NAMALWA (cell line): Measurements from ENCODE around the gene SEMA5B.

ENCODE experiments used
- DNase-seq: peaks from one replicate; pipeline ENCODE4 v3.0.0-alpha.2; 2015; ENCODE audit warnings: low spot score

SEMA5B gene

GRCh38 chr3:123025642-123026521 is 1.7 kb downstream of the SEMA5B start:
- no peak for DNase-seq

- no peak for DNase-seq
Observed at GRCh38 chr3:123024056-123024455, 3.5 kb downstream of the SEMA5B start.

GRCh38 chr3:123021996-123022510 is 5.5 kb downstream of the SEMA5B start:
- no peak for DNase-seq

DNA sequence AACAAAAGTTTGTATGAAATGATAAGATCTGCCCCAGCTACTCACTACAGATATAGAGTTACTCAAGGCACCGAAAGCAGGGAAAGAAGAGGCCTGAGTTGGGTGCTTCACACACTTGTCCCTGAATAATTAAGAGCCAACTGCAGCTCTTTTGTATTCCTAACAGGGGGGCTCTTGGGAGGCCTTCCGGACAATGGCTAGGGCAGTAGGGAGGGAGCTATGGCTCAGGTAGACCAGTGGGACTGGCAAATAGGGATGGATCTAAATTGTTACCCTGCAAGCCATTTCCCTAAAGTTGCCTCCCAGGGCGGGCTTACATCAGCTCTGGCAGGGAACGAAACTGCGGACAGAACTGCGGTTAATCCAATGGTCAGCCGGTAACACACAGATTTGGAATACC is 6.2 kb downstream of the SEMA5B start:
- no peak for DNase-seq

DNA sequence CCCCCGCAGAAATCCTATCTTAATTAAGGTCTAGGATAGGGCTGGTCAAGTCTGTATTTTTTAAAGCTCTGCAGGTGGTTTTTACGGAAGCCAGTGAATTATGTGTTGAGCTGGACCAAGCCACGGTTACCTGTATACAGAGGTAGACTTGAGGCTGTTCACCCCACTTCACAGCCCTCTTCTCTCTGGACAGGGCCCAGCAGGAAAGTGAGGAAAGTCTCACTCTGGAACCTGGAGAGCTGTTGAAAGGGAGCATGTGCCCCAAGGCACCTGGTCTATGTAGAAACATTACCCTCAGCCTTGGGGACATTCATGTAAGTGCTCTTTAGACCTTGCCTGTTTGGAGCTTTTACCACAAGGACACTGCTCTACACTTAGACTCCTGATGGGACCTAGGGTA is 6.9 kb downstream of the SEMA5B start:
- DNase-seq: no peak

DNA sequence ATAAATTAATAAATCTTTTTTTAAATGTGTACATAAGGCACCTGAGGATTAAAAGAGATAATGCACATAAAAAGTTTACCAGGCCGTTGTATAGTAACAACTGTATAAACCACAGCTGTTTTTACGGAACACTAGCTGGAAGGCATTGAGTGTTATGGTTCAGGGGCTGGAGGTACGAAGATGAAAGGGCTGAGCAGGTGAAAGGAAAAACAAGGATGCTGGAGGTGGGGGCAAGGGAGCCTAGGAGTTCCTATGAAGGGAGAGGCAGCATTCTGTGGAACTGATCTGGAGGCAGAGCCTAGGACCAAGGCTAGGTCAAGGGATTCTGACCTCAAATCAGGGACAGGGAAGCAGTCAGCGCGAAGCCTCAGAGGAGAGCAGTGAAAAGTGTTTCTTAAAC is 8.0 kb downstream of the SEMA5B start:
- DNase-seq: no peak

- no peak for DNase-seq
Observed at GRCh38 chr3:123019161-123019560, 8.4 kb downstream of the SEMA5B start.

DNA sequence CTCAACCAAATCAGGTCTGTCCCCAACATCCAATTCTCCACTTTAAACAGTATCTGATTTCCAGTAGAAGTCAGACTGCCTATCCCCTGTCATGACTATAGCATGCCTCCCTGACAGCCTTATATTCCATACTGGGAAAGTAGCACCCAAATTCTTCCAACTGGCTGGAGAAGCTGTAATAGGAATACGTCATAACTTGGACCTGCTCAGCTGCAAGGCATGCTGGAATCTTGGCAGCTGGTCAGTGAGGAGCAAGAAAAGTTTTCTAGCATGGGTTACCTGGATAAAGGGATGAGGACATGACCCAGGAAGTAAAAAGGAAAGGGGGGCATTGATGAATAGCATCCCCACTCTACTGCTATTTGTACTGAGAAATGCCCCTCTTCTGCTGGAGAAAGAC is 8.9 kb downstream of the SEMA5B start:
- no peak for DNase-seq

DNA sequence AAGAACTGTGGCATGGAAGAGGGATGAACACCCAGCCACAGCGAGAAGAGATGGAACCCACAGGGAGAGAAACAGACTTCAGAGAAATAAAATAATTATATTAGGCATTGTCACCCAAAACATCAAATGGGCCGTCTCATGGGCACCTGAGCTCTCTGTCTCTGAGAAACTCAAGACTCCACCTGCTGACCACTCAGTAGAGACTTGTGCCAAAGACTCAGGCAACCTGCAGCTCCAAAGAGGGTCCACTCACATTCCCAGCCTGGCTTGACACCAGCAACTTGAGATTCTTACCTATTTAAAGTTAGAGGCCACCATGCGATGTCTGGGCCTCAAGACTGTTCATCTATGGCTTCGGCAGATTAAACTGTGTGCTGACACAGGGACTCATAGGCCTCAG is 12.0 kb downstream of the SEMA5B start:
- no peak for DNase-seq

GRCh38 chr3:123013876-123014275 is 13.7 kb downstream of the SEMA5B start:
- no peak for DNase-seq

DNA sequence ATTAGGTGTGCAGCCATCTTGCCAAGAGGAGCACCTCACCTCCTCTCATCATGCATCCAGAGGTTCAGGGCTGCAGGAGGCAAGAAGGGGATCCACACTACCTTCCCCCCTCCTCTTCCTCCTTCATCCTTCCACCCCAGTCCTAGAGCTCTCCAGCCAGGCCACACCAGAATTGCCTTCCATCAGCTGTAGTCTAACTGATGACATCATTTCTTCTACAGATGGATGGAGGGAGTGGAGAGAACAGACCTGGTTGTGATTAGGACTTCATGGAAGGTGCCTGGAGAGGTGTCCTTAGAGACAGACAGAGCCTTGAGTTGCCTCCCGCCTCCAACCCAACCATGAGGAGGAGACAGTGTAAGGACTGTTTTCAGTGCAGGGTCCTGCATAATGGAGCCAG is 14.9 kb downstream of the SEMA5B start:
- no peak for DNase-seq

- DNase-seq: no peak
Observed at GRCh38 chr3:123011447-123011846, 16.1 kb downstream of the SEMA5B start.

GRCh38 chr3:123008840-123009239 is 18.7 kb downstream of the SEMA5B start:
- DNase-seq: no peak

DNA sequence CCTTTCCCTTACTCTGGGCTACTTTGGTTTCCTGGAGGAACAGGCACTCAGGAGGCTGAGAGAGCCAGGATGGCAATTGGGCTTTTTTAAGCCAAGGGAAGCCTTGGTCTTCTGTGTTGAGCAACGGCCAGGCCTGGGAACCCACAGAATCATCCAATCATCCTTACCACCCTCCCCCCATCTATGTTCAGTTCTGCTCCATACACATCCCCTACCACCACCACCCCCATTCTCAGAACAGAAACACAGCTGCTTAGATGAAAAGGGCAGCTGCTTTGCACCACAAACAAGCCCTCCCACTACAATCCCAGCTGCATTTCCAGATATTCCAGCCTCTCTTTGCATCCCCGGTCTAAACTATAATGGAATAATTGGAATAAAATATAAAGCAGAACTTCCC is 21.0 kb downstream of the SEMA5B start:
- DNase-seq: no peak

DNA sequence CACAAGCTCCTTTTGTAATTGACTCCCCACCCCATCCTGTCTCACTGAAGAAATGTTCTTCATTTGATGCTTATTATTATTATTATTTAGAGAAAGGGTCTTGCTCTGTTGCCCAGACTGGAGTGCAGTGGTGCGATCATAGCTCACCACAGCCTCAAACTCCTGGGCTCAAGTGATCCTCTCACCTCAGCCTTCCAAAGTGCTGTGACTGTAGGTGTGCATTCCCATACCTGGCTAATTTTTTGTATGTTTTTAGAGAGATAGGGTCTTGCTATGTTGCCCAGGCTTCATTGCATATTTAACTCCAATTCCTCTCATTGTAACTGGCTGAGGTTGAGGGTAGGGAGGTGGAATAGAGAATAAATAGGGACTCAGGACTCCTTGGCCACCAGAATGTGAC is 22.3 kb downstream of the SEMA5B start:
- DNase-seq: no peak

GRCh38 chr3:123004201-123004918 is 23.2 kb downstream of the SEMA5B start:
- DNase-seq: no peak

DNA sequence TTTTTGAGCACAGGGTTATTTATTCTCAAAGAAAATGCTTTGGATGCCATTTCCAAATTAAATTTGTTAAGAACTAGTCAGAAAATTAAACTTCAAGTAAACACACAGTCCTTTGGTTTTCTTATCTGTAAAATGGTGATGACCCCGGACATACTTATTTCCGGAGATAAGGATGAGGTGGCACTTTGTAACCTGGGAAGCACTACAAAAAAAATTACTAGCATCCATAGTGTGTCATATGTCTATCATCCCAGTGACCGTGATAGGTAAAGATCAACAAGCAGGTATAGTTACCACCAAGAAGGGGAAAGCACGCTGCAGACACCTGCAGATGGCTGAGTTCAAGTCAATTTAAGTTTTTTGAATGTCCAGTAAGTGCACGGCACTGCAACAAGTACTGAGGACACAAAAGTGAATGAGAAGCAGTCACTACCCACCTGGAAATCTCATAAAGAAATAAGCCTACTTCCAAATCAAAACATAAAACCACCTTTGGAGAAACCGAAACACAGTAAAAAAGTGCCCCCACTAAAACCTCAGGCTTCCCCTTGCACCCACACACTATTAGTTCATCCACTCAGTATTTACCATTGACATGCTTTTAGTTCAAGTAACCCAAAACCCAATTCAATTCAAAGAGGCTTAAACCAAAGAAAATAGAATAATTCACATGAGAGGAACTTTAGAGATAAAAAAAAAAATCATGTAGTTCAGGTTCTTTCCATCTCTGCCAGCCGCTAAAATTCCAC is 24.6 kb downstream of the SEMA5B start:
- DNase-seq: no peak

DNA sequence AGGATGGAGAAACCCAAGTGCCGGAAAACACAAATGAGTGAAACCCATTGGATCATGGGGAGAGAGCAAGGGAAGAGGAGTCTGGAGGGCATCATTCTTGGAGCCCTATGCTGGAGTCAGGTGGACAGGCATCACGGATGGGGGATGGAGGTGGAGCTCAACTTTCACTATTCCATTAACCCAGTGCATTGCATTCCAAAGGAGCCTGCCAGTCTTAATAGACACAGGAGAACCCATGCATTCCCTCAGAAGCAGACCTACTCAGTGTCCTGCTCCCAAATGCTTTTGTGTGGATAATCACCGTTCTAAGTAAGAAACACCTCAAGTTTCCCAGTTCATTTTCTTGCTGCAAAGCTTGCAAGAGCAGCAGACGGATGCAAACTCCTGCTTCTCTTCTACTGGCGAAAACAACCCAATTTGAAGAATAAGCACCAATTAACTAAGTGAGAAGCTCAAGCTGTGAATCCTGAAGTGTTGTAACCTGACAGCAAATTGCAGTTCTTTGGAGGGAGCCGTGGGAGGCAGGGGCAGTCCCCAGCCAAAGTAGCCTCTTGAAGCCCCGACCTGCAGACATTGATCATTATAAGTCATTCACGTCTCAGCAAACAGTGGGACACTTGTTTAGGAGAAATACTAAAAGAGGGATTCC is 25.3 kb downstream of the SEMA5B start:
- DNase-seq: no peak

DNA sequence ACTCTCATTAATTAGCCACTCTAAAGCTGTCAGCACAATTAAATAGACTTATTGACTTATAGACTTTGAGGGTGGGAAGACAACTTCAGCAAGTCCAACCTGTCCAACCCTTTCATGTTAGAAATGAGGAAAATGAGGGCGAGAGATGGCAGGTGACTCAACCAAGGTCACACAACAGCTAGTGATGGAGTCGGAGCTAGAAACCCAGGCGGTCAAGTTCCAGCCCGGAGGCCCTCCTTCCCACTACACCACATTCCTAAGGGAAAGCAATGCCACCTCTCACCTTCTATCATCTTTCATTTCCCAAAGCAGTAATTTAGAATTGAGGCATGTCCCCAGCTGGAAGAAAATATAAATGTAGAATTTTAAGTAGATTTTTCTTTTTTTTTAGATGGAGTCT is 28.7 kb downstream of the SEMA5B start:
- no peak for DNase-seq

GRCh38 chr3:122998206-122998605 is 29.4 kb downstream of the SEMA5B start:
- no peak for DNase-seq

GRCh38 chr3:122996038-122996580 is 31.5 kb downstream of the SEMA5B start:
- DNase-seq: no peak

DNA sequence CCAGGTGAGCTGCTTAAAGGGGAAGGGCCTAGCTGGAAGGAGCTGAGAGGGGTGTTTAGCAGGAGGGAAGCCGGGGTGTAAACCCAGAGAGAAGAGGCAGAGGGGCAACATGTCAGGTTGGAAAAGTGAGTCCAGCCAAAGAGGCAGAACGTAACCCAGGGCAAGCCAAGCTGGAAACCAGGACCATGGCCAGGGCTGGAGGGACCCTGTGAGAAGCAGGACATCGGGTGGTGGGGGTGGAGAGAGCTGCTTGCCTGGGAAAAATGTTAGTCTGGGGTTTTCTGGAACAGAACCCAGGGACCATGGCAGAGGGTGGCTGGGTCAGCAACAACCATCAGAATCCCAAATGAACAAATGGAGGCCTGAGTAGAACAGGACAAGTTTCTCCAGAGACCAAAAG is 32.6 kb downstream of the SEMA5B start:
- DNase-seq: no peak
